Measurements from ENCODE around the gene CFAP161. TPM values are rescaled to one million over a fixed set of nuclear protein-coding genes. Genes with fewer than 3 reads are reported as not detected.
A peak's percentile ranks its signal among the peaks of the same experiment; 100 is the strongest.

The CFAP161 gene
- total and polyA plus RNA-seq, 4 donors = 0.45 to 0.84 TPM; not detected in 2

DNA sequence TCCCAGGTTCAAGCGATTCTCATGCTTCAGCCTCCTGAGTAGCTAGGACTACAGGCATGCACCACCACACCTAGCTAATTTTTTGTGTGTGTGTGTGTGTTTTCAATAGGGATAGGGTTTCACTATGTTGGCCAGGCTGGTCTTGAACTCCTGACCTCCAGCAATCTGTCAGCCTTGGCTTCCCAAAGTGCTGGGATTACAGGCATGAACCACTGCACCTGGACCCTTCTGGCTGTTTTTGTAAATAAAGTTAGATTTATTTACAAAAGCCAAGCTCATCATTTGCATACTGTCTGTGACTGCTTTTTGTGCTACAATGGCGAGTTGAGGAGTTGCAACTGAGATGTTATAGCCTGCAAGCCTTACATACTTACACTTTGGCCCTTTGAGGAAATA lies 34.1 kb downstream of the CFAP161 start:
- no peaks in the 10 kb centered on the region for H3K27me3 ChIP-seq (ENCODE audit: control insufficient read depth in 1 of 2, insufficient read depth in 2 of 2, low read length in 1 of 2)
- DNase-seq (no peak), ATAC-seq (ENCODE audit: low FRiP score) (no peak)
- no peak overlapping the region for H3K27ac ChIP-seq (ENCODE audit: low read depth in 1 of 2, low read length in 2 of 2)
- intact Hi-C loops (cut with DNase I) = no loop called here
- no peaks in the 10 kb centered on the region for H3K9me3 ChIP-seq (ENCODE audit: control insufficient read depth, low read length)
- no peaks in the 10 kb centered on the region for H3K36me3 ChIP-seq (ENCODE audit: control insufficient read depth in 1 of 2, insufficient read depth in 2 of 2, low read length in 1 of 2)
- H3K4me3 ChIP-seq (ENCODE audit: low read length in 2 of 2) = no peak overlapping the region
- no peaks in the 10 kb centered on the region for H3K4me1 ChIP-seq (ENCODE audit: control insufficient read depth in 1 of 2, insufficient read depth in 2 of 2, low read length in 2 of 2)
- 95 to 98% methylated on average over 2 of the region's 2 CpGs for WGBS, 2 donors

DNA sequence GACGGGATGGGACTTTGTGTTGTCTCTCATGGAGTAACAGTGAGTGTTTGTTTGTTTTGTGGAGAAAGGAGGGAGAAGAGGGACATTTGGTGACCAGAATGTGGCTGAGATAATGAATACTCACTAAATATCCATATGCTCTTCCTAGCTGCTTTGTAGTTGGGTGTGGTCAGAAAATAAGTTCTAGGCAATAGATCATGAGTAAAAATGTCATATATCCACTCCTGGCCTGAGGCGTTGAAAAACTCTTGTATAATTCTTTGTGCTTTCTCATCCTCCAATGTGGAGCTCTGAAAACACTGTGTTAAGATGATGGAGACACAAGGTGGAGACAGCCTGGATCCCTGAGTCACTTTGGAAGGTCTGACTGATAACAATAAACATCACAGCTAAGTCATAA lies 34.6 kb downstream of the CFAP161 start:
- intact Hi-C loops (cut with DNase I) = no loop called here
- ATAC-seq (ENCODE audit: low FRiP score) (no peak), DNase-seq (no peak)
- Histone ChIP-seq H3K4me3 (ENCODE audit: low read length in 2 of 2) (no peak overlapping the region), H3K27me3 (ENCODE audit: control insufficient read depth in 1 of 2, insufficient read depth in 2 of 2, low read length in 1 of 2) (no peaks in the 10 kb centered on the region), H3K27ac (ENCODE audit: low read depth in 1 of 2, low read length in 2 of 2) (no peak overlapping the region), H3K36me3 (ENCODE audit: control insufficient read depth in 1 of 2, insufficient read depth in 2 of 2, low read length in 1 of 2) (no peaks in the 10 kb centered on the region), H3K4me1 (ENCODE audit: control insufficient read depth in 1 of 2, insufficient read depth in 2 of 2, low read length in 2 of 2) (no peaks in the 10 kb centered on the region), H3K9me3 (ENCODE audit: control insufficient read depth, low read length) (no peaks in the 10 kb centered on the region)
- WGBS, 2 donors = 92 to 93% methylated on average over 2 of the region's 2 CpGs

DNA sequence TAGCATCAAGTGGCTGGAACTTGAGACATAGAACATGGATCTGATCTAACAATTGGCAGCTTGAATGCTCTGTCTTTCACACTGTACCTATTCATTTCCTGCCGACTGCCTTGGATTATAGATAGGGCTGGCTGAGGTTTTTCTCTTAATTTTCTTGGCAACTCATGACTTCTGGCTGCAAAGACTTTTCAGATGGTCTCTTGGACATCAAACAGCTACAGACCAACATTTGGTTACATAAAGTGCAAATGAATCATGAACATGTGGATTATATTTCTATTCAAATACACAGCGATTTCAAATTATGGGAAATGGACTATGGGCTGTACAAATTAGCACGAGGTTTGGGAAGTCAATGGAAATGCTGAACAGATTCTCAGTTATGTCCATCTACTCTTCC lies 36.4 kb downstream of the CFAP161 start:
- Histone ChIP-seq H3K27ac (ENCODE audit: low read depth in 1 of 2, low read length in 2 of 2) (no peak overlapping the region), H3K36me3 (ENCODE audit: control insufficient read depth in 1 of 2, insufficient read depth in 2 of 2, low read length in 1 of 2) (no peaks in the 10 kb centered on the region), H3K4me1 (ENCODE audit: control insufficient read depth in 1 of 2, insufficient read depth in 2 of 2, low read length in 2 of 2) (no peaks in the 10 kb centered on the region), H3K4me3 (ENCODE audit: low read length in 2 of 2) (no peak overlapping the region), H3K27me3 (ENCODE audit: control insufficient read depth in 1 of 2, insufficient read depth in 2 of 2, low read length in 1 of 2) (no peaks in the 10 kb centered on the region), H3K9me3 (ENCODE audit: control insufficient read depth, low read length) (no peaks in the 10 kb centered on the region)
- 51 to 55% methylated on average over 3 of the region's 3 CpGs for WGBS, 2 donors
- intact Hi-C loops (cut with DNase I) = no loop called here
- DNase-seq (no peak), ATAC-seq (ENCODE audit: low FRiP score) (no peak)

DNA sequence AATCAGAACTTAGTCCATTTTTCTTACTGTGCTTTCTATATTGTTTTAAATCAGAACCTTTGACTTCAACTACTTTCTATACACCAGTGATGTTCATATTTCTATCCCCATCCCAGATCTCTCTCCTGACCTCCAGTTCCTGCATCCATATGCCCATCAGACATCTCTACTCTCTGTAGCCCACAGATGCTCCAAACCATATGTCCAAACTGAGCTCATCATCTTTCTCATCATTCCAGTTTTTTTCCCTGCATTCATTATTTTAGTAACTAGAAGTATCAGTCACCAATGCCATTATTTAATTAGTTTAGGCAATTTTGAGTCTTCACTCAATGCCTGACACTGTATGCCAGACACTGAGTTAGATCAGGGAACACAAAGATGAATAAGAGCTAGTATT lies 37.2 kb downstream of the CFAP161 start:
- no peaks in the 10 kb centered on the region for H3K4me1 ChIP-seq (ENCODE audit: control insufficient read depth in 1 of 2, insufficient read depth in 2 of 2, low read length in 2 of 2)
- intact Hi-C loops (cut with DNase I) = no loop called here

DNA sequence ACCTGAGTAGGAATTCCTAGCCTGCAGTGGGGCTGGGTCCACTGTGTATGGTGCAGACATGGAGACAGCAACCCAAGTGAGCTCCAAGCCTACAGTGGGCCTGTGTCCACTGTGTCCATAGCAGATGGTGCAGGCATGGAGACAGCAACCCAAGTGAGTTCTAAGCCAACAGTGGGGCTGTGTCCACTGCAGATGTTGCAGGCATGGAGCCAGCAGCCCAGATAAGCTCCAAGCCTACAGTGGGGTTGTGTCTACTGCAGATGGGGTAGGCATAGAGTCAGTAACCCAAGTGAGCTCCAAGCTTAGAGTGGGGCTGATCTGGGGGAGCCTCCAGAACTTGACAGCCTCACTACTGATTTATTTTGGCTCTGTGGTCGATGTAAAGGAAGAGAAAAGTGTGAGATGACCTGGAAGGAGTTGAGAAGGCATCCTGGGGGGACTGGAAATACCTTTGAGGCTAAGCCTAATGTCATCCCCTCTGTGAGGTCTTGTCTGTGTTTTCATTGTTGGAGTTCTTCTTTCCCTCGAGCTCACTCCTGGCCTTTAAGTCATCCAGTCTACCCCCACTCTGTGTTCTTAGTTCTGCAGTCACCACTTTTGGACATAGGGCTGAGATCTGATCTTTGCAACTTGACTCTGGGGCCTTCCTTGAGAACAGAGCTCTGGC lies 40.2 kb downstream of the CFAP161 start:
- Histone ChIP-seq H3K4me1 (ENCODE audit: control insufficient read depth in 1 of 2, insufficient read depth in 2 of 2, low read length in 2 of 2) (no peaks in the 10 kb centered on the region), H3K9me3 (ENCODE audit: control insufficient read depth, low read length) (no peaks in the 10 kb centered on the region), H3K4me3 (ENCODE audit: low read length in 2 of 2) (no peak overlapping the region), H3K36me3 (ENCODE audit: control insufficient read depth in 1 of 2, insufficient read depth in 2 of 2, low read length in 1 of 2) (no peaks in the 10 kb centered on the region), H3K27ac (ENCODE audit: low read depth in 1 of 2, low read length in 2 of 2) (no peak overlapping the region), H3K27me3 (ENCODE audit: control insufficient read depth in 1 of 2, insufficient read depth in 2 of 2, low read length in 1 of 2) (no peaks in the 10 kb centered on the region)
- DNase-seq = no peak
- WGBS, 2 donors = 60 to 63% methylated on average over 2 of the region's 2 CpGs
- ATAC-seq (ENCODE audit: low FRiP score) = no peak
- intact Hi-C loops (cut with DNase I) = no loop called here

More for the DNA sequence above, 37.2 kb downstream of the CFAP161 start:
- no peak overlapping the region for H3K4me3 ChIP-seq (ENCODE audit: low read length in 2 of 2)
- no peaks in the 10 kb centered on the region for H3K9me3 ChIP-seq (ENCODE audit: control insufficient read depth, low read length)
- ATAC-seq (ENCODE audit: low FRiP score) (no peak), DNase-seq (no peak)
- no peaks in the 10 kb centered on the region for H3K36me3 ChIP-seq (ENCODE audit: control insufficient read depth in 1 of 2, insufficient read depth in 2 of 2, low read length in 1 of 2)
- H3K27me3 ChIP-seq (ENCODE audit: control insufficient read depth in 1 of 2, insufficient read depth in 2 of 2, low read length in 1 of 2) = no peaks in the 10 kb centered on the region
- no peak overlapping the region for H3K27ac ChIP-seq (ENCODE audit: low read depth in 1 of 2, low read length in 2 of 2)

DNA sequence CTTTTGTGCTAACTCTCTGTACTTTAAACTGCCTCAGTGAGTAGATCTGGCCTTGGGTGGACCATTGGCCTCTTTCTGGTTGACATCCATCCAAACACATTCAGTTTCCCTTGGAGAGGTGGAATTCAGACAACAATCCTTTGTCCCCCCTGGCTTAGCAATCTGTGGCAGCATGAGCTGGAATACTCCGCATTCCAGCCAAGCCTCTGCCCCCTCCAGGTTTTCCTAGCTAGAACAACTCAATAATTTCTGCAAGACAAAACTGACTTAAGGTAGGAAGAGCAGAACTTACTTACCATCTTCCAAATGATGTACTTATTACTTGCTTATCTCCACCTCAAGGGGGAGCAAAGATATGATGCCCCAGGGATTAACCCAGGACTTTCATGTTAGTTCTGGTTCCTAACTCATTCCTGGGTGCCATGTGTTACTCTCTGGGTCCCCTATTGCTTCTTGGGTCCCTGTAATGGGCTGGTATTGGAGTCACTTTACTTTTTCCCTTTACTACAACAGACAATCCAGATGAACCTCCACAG lies 40.8 kb downstream of the CFAP161 start:
- H3K27ac ChIP-seq (ENCODE audit: low read depth in 1 of 2, low read length in 2 of 2) = no peak overlapping the region
- no peaks in the 10 kb centered on the region for H3K9me3 ChIP-seq (ENCODE audit: control insufficient read depth, low read length)
- ATAC-seq (ENCODE audit: low FRiP score) (no peak), DNase-seq (no peak)
- intact Hi-C loops (cut with DNase I) = no loop called here
- no peaks in the 10 kb centered on the region for H3K36me3 ChIP-seq (ENCODE audit: control insufficient read depth in 1 of 2, insufficient read depth in 2 of 2, low read length in 1 of 2)
- WGBS, 2 donors = 88 to 95% methylated on average over 1 of the region's 1 CpG
- no peaks in the 10 kb centered on the region for H3K4me1 ChIP-seq (ENCODE audit: control insufficient read depth in 1 of 2, insufficient read depth in 2 of 2, low read length in 2 of 2)
- H3K4me3 ChIP-seq (ENCODE audit: low read length in 2 of 2) = no peak overlapping the region
- no peaks in the 10 kb centered on the region for H3K27me3 ChIP-seq (ENCODE audit: control insufficient read depth in 1 of 2, insufficient read depth in 2 of 2, low read length in 1 of 2)

DNA sequence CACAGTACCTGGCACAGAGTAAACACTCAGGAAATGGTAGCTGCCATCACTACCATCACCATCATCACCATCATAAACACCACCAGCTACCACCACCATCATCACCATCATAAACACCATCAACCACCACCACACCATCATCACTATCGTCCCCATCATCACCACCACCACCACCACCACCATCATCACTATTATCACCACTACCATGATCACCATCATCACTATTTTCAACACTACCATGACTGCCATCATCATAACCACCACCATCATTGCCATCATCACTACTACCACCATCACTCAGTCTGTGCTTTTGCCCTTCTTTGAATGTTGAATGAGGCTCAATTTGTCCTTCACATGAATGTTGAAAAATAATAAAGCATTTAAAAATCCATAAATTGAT lies 41.4 kb downstream of the CFAP161 start:
- intact Hi-C loops (cut with DNase I) = no loop called here
- WGBS, 2 donors = 46 to 100% methylated on average over 1 of the region's 1 CpG
- H3K4me1 ChIP-seq (ENCODE audit: control insufficient read depth in 1 of 2, insufficient read depth in 2 of 2, low read length in 2 of 2) = no peaks in the 10 kb centered on the region

DNA sequence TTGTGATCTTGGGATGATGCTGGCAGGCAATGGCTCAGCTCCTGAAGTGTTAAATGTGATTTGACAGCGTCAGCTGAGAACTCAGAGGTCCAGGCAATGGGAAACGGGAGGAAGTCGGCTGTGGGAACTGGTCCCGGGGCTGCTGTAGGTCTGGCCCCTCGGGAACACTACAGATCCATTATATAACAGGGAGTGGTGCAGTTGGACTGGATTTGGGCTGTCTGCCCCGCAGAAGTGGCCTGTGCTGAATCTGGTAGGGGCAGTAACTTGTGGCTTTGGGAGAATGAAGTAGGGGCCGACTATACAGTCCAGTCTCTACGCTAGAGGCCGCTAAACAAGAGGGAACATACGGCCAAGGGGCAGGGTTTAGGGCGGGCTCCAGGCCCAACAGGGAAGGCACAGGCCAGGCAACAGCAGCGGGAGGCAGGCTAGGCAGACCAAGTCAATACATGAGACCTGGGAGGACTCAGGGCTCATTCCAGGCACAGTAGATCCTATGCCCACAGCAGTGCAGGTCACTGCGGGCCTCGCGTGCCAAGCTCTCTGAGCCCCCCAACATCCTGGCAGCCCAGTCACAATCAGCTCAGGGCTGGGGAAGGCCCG lies 42.3 kb downstream of the CFAP161 start:
- ATAC-seq (ENCODE audit: low FRiP score) (peak; percentile 80), DNase-seq (peak in 1 of 2 donors; percentile 60)
- 57 to 58% methylated on average over 16 of the region's 16 CpGs for WGBS, 2 donors
- Histone ChIP-seq H3K9me3 (ENCODE audit: control insufficient read depth, low read length) (no peaks in the 10 kb centered on the region), H3K4me1 (ENCODE audit: control insufficient read depth in 1 of 2, insufficient read depth in 2 of 2, low read length in 2 of 2) (no peaks in the 10 kb centered on the region), H3K36me3 (ENCODE audit: control insufficient read depth in 1 of 2, insufficient read depth in 2 of 2, low read length in 1 of 2) (no peaks in the 10 kb centered on the region), H3K4me3 (ENCODE audit: low read length in 2 of 2) (no peak overlapping the region), H3K27me3 (ENCODE audit: control insufficient read depth in 1 of 2, insufficient read depth in 2 of 2, low read length in 1 of 2) (no peaks in the 10 kb centered on the region), H3K27ac (ENCODE audit: low read depth in 1 of 2, low read length in 2 of 2) (no peak overlapping the region)
- intact Hi-C loops (cut with DNase I) = no loop called here

More for the DNA sequence above, 41.4 kb downstream of the CFAP161 start:
- no peak overlapping the region for H3K27ac ChIP-seq (ENCODE audit: low read depth in 1 of 2, low read length in 2 of 2)
- H3K36me3 ChIP-seq (ENCODE audit: control insufficient read depth in 1 of 2, insufficient read depth in 2 of 2, low read length in 1 of 2) = no peaks in the 10 kb centered on the region
- DNase-seq (no peak), ATAC-seq (ENCODE audit: low FRiP score) (no peak)
- no peaks in the 10 kb centered on the region for H3K9me3 ChIP-seq (ENCODE audit: control insufficient read depth, low read length)
- H3K27me3 ChIP-seq (ENCODE audit: control insufficient read depth in 1 of 2, insufficient read depth in 2 of 2, low read length in 1 of 2) = no peaks in the 10 kb centered on the region
- H3K4me3 ChIP-seq (ENCODE audit: low read length in 2 of 2) = no peak overlapping the region

DNA sequence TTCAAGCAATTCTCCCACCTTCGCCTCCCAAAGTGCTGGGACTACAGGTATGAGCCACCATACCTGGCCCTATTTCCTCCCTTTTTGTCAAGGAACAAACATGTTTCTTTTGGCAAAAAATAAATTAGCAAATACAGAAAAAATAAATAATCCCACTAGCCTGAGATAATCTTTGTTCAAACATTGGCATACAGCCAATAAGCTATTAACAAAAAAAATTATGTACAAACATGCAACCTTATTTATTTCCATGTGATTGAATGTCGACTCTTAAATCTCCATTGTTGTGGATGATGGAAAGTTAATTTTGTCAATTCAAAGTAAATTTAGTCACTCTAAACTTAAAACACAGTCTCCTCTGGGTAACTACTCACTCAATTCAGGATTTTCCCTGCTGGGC lies 44.3 kb downstream of the CFAP161 start:
- intact Hi-C loops (cut with DNase I) = no loop called here
- DNase-seq (no peak), ATAC-seq (ENCODE audit: low FRiP score) (no peak)
- 90 to 91% methylated on average over 2 of the region's 2 CpGs for WGBS, 2 donors
- no peaks in the 10 kb centered on the region for H3K27me3 ChIP-seq (ENCODE audit: control insufficient read depth in 1 of 2, insufficient read depth in 2 of 2, low read length in 1 of 2)
- no peak overlapping the region for H3K27ac ChIP-seq (ENCODE audit: low read depth in 1 of 2, low read length in 2 of 2)
- no peaks in the 10 kb centered on the region for H3K36me3 ChIP-seq (ENCODE audit: control insufficient read depth in 1 of 2, insufficient read depth in 2 of 2, low read length in 1 of 2)
- H3K9me3 ChIP-seq (ENCODE audit: control insufficient read depth, low read length) = no peaks in the 10 kb centered on the region
- H3K4me3 ChIP-seq (ENCODE audit: low read length in 2 of 2) = no peak overlapping the region
- no peaks in the 10 kb centered on the region for H3K4me1 ChIP-seq (ENCODE audit: control insufficient read depth in 1 of 2, insufficient read depth in 2 of 2, low read length in 2 of 2)

All from aorta (tissue), 5 donors.